Activated T-cell treated with anti-CD3 and anti-CD28 coated beads, Interleukin-2, amount 50 U/mL, for 4 hours (primary cell): ENCODE measurements around the gene COG5. TPM values are rescaled to one million over a fixed set of nuclear protein-coding genes. Genes with fewer than 3 reads are reported as not detected.

Experiments
- ATAC-seq, 2 donors: fragments of 200-7000 bp; cut with Tn5 transposase; one replicate each; pipeline ENCODE4 v1.10.0; 2021
- DNase-seq: peaks from one replicate; pipeline ENCODE4 v3.0.0-alpha.2; 2020
- H3K27me3 Mint-ChIP-seq: one replicate; pipeline ENCODE4 v1.8.0; 2021; ENCODE audit warnings: low read depth, mixed read lengths
- H3K36me3 Mint-ChIP-seq: one replicate; pipeline ENCODE4 v1.8.0; 2022; ENCODE audit warnings: mixed read lengths; ENCODE audit not compliant: insufficient read depth
- H3K4me1 Mint-ChIP-seq: one replicate; pipeline ENCODE4 v1.8.0; 2021; ENCODE audit warnings: low read depth, mixed read lengths
- H3K4me3 Mint-ChIP-seq: one replicate; pipeline ENCODE4 v1.8.0; 2021; ENCODE audit warnings: mild to moderate bottlenecking, moderate library complexity, mixed read lengths
- H3K9me3 Mint-ChIP-seq: one replicate; pipeline ENCODE4 v1.8.0; 2021; ENCODE audit warnings: mixed read lengths
- total RNA-seq, 3 donors: library from RNA; stranded (reverse); gene quantifications; one replicate each; pipeline ENCODE4 v1.2.1, GENCODE V29; 2021

Gene COG5
- total RNA-seq, 3 donors from 2014 or later: 30.3 to 40.9 (median 40.0) TPM

DNA sequence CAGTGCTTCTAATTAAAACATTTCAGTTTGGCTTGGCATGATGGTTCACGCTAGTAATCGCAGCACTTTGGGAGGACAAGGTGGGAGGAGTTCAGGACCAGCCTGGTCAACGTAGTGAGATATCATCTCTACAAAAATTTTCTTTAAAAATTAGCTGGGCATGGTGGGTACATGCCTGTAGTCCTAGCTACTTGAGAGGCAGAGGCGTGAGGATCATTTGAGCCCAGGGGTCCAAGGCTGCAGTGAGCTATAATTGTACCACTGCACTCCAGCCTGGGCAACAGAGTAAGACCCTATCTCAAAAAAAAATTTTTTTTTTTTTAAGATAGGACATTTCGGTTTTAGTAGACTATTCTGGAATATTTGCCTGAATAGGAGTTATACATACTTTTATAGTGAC, 382.5 kb downstream of the COG5 start:
- peaks cover 31% of the 10 kb centered on the region for H3K36me3 Mint-ChIP-seq
- no peak for ATAC-seq
- no peak overlapping the region for H3K4me3 Mint-ChIP-seq
- DNase-seq: no peak
- no peaks in the 10 kb centered on the region for H3K9me3 Mint-ChIP-seq
- peaks cover 60% of the 10 kb centered on the region for H3K4me1 Mint-ChIP-seq
- H3K27me3 Mint-ChIP-seq: no peaks in the 10 kb centered on the region

DNA sequence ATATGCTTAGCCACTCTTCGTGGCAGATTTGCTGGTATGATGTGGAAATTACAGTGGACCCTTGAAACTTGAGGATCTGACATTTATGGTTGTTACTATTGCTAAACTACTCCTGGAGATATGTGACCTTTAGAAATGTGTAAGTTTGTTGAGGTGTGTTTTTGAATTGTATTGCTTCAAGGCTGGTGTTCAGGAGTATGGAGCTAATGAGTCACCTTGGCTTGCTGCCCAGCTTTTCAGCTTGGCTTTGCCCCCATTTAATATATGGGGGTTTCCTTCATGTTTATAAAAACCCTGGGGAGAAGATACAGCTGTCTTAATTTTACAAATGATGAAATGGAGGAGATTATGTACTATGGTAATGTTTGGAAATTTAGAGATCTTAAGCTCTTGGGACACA, 383.3 kb downstream of the COG5 start:
- peaks cover 66% of the 10 kb centered on the region for H3K4me1 Mint-ChIP-seq
- DNase-seq (peak; percentile 84), ATAC-seq (peak; percentile 70 to 86)
- no peaks in the 10 kb centered on the region for H3K9me3 Mint-ChIP-seq
- H3K36me3 Mint-ChIP-seq: peaks cover 26% of the 10 kb centered on the region
- H3K4me3 Mint-ChIP-seq: peak overlapping the region; percentile 7
- H3K27me3 Mint-ChIP-seq: no peaks in the 10 kb centered on the region

DNA sequence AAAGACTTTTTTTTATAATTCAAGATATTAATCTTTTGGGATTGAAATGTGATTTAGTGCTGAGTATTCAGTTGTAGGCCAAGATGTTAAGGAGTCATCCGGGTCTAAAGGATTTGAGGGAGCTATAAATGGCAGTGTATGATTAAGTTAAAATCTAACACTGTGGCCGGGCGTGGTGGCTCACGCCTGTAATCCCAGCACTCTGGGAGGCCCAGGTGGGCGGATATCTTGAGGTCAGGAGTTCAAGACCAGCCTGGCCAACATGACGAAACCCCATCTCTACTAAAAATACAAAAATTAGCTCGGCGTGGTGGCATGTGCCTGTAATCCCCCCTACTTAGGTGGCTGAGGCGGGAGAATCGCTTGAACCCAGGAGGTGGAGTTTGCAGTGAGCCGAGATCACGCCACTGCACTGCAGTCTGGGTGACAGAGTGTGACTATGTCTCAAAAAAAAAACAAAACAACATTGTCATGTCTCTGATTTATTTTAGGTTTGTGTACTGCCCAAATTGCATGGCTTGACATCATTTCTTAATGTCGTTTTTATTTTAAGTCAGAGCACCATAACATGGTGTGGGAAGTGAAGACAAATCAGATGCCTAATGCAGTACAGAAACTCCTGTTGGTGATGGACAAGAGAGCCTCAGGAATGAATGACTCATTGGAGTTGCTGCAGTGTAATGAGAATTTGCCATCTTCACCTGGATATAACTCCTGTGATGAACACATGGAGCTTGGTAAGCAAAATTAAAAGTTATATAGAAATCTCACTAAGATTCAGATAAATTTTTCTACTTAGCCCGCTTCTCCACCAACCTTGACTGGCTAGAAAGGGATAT, 384.2 kb downstream of the COG5 start:
- DNase-seq: no peak
- peaks cover 69% of the 10 kb centered on the region for H3K4me1 Mint-ChIP-seq

DNA sequence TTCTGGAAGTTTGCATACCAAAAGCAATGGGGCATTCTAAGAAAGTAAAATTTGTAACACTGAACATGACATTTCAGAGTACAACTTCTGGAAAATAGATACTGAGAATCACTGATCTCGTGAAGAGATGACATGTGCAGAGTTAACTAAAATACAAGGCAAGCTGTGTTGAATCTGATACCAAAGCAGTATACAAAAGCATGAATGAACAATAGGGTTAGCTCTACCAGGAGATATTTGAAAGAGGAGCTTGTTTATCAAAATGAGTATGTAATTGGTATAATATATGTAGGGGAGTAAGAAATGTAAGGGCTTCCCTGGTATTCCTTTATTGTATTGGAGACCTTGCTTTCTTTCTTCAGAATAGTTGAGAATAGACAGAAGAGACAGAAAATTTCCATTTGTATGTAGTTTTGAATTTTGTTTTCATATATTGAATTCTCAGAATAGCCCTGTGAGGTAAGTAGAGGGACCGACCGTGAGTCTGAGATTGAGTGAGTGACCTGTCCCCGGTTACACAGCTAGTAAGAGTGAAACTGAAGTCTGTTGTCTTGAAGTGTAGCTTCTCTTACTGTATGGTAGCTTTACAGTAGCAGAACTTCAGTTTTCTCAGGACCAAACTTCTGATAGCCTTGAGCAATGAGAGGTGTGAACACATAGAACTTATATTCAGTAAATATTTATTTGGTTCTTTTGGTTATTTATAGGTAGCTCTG, 389.9 kb downstream of the COG5 start:
- DNase-seq (no peak), ATAC-seq (no peak)
- Mint-ChIP-seq H3K4me3 (peak overlapping the region; percentile 27), H3K9me3 (no peaks in the 10 kb centered on the region), H3K36me3 (peaks cover 7% of the 10 kb centered on the region), H3K27me3 (no peaks in the 10 kb centered on the region), H3K4me1 (peaks cover 75% of the 10 kb centered on the region)

More for the DNA sequence above, 384.2 kb downstream of the COG5 start:
- Mint-ChIP-seq H3K27me3 (no peaks in the 10 kb centered on the region), H3K9me3 (no peaks in the 10 kb centered on the region), H3K4me3 (no peak overlapping the region), H3K36me3 (peaks cover 21% of the 10 kb centered on the region)
- peak; percentile 33 to 46 for ATAC-seq

DNA sequence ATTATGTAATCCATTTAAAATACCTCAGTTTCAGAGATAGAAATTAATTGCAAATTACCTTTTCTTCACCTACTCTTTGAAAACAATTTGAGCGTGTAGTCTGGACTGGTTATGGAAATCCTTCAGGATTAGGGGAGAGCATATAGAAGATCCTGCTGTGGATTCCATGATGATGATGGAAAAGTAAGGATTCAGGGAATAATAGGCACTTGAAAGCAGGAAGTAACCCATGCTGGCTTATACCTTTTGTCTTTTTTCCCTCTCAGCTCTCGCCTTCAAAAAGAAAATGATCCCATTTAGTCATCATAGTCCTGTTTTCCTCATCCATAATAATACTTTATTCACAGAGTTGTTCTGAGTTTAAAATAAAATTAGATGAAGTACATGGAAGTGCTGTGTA, 390.5 kb downstream of the COG5 start:
- H3K4me3 Mint-ChIP-seq: peak overlapping the region; percentile 27
- H3K36me3 Mint-ChIP-seq: peaks cover 7% of the 10 kb centered on the region
- no peaks in the 10 kb centered on the region for H3K27me3 Mint-ChIP-seq
- no peak for DNase-seq
- no peaks in the 10 kb centered on the region for H3K9me3 Mint-ChIP-seq
- no peak for ATAC-seq
- peaks cover 71% of the 10 kb centered on the region for H3K4me1 Mint-ChIP-seq

DNA sequence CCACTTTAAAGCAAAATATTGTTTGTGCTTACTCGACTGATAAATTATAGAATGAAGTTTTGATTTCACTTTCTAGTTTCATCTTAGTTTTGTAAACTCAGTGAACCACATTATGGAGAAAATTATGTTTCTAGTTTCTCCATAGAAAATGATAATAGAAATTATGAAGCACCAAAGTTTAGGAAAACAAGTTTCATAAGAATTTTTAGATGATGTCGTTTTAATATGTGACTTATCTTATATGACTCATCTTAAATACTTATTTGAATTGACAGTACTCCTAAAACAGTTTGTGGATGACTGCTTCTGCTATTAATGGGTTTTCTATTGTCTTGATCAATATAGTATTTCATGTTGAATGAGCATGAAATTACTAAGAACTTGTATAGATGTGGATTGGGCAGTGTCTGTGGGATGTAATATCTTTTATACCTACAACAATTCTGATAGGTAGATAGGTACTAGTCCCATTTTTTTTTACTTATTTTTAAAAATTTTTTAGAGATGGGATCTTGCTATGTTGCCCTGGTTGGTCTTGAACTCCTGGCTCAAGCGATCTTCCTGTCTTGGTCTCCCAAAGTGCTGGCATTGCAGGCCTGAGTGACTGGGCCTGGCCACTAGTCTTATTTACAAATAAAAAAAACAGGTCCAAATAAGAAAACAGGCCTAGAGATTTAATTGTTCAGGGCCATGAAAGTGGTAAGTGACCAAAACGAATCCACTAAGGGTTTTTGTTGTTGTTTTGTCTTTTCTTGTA, 391.3 kb downstream of the COG5 start:
- no peak for ATAC-seq
- Mint-ChIP-seq H3K36me3 (peaks cover 7% of the 10 kb centered on the region), H3K9me3 (no peaks in the 10 kb centered on the region), H3K4me3 (no peak overlapping the region), H3K27me3 (no peaks in the 10 kb centered on the region), H3K4me1 (peaks cover 67% of the 10 kb centered on the region)
- DNase-seq: no peak

DNA sequence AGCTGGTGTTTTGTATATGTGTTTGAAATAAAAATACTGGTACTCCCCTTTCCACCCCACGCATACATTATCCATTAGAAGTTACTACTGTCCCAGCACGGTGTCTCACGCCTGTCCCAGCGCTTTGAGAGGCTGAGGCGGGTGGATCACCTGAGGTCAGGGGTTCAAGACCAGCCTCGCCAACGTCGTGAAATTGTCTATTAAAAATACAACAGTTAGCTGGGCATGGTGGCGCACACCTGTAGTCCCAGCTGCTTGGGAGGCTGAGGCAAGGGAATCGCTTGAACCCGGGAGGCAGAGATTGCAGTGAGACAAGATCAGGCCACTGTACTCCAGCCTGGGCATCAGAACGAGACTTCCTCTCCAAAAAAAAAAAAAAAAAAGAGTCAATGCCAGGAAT, 392.2 kb downstream of the COG5 start:
- DNase-seq (no peak), ATAC-seq (no peak)
- H3K4me3 Mint-ChIP-seq: peak overlapping the region; percentile 55
- no peaks in the 10 kb centered on the region for H3K9me3 Mint-ChIP-seq
- peaks cover 68% of the 10 kb centered on the region for H3K4me1 Mint-ChIP-seq
- H3K27me3 Mint-ChIP-seq: no peaks in the 10 kb centered on the region
- peaks cover 7% of the 10 kb centered on the region for H3K36me3 Mint-ChIP-seq

DNA sequence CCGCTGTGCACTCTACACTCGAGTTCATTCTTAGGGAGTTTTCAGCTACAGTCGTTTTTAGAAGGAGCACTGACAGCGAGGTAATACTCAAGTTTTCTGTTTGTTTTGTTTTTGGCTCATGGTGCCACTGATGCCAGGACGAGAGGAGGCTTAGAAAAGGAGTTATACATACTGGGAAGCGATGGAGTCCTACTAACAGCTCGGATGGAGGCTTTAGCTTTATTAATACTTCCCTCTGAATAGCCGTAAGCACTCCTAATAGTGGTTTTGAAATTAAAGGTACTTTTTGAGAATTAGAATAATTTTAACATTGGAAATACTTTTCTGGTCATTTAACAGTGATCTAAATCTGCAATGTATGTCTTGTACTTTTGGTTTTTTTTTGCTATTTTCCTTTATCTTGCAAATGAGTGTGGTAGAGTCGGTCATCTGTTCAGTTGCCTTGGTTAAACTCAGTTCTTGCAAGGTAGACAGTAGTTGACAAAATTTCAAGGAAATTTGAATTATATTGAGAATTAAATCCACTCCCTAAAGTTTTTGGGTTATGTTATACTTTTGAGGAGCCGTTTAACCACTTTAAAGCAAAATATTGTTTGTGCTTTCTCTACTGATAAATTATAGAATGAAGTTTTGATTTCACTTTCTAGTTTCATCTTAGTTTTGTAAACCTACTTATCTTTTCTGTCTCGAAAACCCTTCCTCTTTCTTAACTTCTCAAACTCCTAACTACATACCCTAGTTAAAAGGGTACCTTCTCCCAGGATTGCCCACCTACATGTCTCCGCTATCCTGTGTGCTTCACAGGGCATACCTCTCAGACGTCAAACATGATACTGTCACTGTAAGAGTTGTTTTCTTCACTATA, 393.4 kb downstream of the COG5 start:
- H3K9me3 Mint-ChIP-seq: no peaks in the 10 kb centered on the region
- H3K4me3 Mint-ChIP-seq: peak overlapping the region; percentile 98
- H3K4me1 Mint-ChIP-seq: peaks cover 62% of the 10 kb centered on the region
- no peaks in the 10 kb centered on the region for H3K27me3 Mint-ChIP-seq
- DNase-seq (no peak), ATAC-seq (no peak)
- peaks cover 5% of the 10 kb centered on the region for H3K36me3 Mint-ChIP-seq

DNA sequence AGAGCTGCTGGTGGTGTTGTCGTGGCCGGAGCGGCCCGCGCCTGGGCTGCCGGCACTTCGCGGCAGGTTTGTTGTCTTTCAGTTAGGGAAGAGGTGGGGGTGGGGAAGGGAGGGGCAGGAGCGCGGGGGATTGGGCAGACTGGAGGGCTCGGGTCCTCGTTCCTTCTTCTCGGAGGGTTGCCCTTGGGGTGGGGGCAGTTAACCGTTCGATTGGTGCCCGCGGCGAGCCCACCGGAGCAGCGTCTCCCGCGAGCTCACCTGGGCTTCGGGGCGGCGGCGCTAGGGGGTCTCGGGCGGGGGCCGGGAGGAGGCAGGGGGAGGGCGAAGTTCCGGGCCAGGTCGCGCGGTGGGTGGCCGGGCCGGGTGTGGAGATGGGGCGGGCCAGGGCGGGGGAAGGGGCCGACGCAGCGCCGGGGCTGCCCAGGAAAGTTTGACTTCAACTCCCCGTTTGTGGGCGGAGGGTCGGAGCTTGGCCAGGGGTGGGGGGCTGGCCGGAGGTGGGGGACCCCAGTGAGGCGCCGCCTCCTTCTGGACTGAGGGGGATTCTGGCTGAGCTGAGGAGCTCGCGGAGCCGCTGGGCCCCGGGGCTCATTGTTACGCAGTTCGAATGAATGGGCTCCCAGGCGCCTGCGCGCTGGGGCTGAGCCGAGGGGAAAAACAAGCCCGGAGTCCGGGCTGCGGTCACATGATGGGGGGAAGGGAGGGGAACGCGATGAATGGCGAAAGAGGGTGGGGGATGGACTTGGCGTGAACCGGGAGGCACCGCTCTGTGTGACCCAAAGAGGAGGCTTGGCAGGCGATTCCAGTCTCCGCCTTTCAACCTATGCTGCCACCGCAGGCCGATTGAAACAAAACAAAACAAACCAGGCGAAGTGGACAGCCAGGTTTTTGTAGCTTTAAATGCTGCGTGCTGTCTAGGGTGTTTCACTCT, 394.3 kb downstream of the COG5 start:
- H3K9me3 Mint-ChIP-seq: no peaks in the 10 kb centered on the region
- peak overlapping the region; percentile 98 for H3K4me3 Mint-ChIP-seq
- peak; percentile 69 for DNase-seq
- H3K27me3 Mint-ChIP-seq: peaks cover 3% of the 10 kb centered on the region
- H3K4me1 Mint-ChIP-seq: peaks cover 53% of the 10 kb centered on the region
- ATAC-seq: peak; percentile 29 to 35
- peaks cover 5% of the 10 kb centered on the region for H3K36me3 Mint-ChIP-seq

DNA sequence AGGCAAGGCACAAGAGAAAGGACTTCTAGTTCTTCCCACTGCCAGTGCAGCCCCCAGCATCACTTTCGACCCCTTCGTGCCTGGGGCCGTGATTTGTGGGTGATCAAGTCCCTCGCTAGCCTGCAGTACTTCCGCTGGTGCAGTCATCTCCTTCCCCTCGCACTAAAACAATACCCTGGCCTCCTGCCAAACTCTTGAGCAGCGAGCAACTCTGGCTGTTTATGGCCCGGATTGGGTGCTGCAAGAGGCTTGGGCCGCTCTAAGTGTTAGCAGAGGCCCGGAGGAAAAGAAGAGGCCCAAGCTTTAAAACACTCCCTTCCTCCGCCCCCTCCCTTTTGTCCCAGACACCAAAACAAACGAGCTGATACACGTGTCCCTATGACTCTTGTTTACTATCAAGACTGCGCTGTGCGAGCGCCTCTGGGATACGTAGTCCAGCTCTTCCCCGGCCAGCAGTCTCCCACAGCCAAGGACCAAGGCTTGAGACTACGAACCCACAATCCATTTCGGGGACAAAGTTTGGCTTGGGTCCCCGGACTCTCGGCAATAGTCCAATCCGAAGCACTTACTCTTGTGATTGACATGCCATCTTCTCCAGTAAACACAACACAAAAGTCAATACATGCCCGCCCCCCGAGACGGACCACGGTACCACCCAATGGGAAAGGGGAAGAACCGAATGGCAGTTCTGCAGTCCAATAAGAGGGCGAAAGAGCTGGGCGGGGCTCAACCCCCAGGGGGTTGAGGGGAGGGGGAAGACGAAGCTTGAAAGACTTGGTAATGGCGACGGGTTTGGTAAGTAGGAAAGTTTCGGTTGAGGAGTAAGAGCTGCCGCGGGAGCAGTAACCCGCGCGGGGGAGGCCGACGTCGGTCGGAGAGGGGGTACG, 395.2 kb downstream of the COG5 start, which contains the start of gene HBP1:
Gene HBP1 (plus strand): TSS at position 771 of the 887 bp plus-strand sequence. CDS start 10,891 bp downstream, outside the sequence.
- H3K36me3 Mint-ChIP-seq: peaks cover under 1% of the 10 kb centered on the region
- peaks cover 3% of the 10 kb centered on the region for H3K27me3 Mint-ChIP-seq
- peaks cover 44% of the 10 kb centered on the region for H3K4me1 Mint-ChIP-seq
- peak within 1 kb of the TSS; percentile 98 for H3K4me3 Mint-ChIP-seq
- ATAC-seq: peak; percentile 80 to 84
- no peaks in the 10 kb centered on the region for H3K9me3 Mint-ChIP-seq
- DNase-seq: peak; percentile 96

DNA sequence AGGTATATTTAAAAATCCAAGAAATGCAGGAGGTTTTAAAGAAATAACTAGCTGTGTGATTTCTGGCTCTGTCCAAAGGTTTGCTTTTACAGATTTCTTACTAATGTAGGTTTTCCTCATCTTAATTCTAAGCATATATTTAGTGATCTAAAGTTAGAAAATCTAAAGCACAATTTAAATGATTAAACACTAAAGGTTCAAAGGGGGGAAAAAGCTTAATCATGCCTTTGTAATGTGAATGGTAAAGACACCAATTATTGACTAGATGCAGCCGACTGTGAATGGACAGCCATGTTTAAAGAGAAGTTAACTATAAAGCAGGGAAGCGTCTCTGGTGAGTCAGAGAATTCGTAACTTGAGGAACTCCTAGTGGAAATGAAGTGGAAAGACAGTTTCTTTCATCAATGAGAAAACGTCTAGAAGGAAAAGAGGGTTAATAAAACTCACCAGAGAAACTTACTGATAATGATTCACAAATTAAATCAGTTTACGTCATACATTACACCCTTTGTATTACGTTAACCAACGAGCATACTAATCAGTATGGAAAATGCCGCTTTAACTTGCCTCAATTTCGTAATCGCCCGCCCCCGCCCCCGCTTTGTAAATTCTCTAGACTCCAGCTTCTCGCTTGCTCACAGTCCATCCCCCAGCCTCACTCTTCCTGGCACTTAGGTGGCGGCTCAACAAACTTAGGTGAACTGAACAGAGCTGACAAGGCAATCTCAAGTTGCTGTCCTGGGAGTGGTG, 396.1 kb downstream of the COG5 start:
- Mint-ChIP-seq H3K4me1 (peaks cover 36% of the 10 kb centered on the region), H3K27me3 (peaks cover 3% of the 10 kb centered on the region), H3K4me3 (peak overlapping the region; percentile 98), H3K36me3 (no peaks in the 10 kb centered on the region), H3K9me3 (no peaks in the 10 kb centered on the region)
- DNase-seq (peak; percentile 69), ATAC-seq (peak; percentile 9 to 15)
